Colonic mucosa (tissue), 4 donors: ENCODE measurements around the gene DGCR2. TPM values are rescaled to one million over a fixed set of nuclear protein-coding genes. Genes with fewer than 3 reads are reported as not detected.

Experiments
- DNase-seq: peaks from one replicate; pipeline ENCODE4 v3.0.0-alpha.2; 2020
- H3K27ac ChIP-seq: fragments of 200-600 bp; one replicate; pipeline ENCODE4 v1.8.0; 2021
- H3K27me3 ChIP-seq: fragments of 200-600 bp; one replicate; pipeline ENCODE4 v1.8.0; 2021
- H3K36me3 ChIP-seq: fragments of 200-600 bp; one replicate; pipeline ENCODE4 v1.8.0; 2021
- H3K4me1 ChIP-seq: fragments of 200-600 bp; one replicate; pipeline ENCODE4 v1.8.0; 2021; ENCODE audit warnings: mild to moderate bottlenecking
- H3K4me3 ChIP-seq: fragments of 200-600 bp; one replicate; pipeline ENCODE4 v1.8.0; 2021
- H3K9ac ChIP-seq, 2 donors: one replicate each; pipeline ENCODE4 v1.7.0; 2013; ENCODE audit warnings: control low read depth in 2 of 2, low read depth in 2 of 2, low read length in 2 of 2
- H3K9me3 ChIP-seq: fragments of 200-600 bp; one replicate; pipeline ENCODE4 v1.8.0; 2021
- intact Hi-C: fragments of 100-400 bp; cut with DNase I; formaldehyde crosslinking; loops from one replicate; pipeline ENCODE4 v1.14.1; 2022
- total RNA-seq, 2 donors: library from RNA; stranded (reverse); fragmentation: NEBNext Ultra II Directional in 1 of 2; extraction: Animal tissue kit (Norgen Biotek cat#: 25700) in 1 of 2; gene quantifications; one replicate each; pipeline ENCODE4 v1.2.1, GENCODE V29; 2021
- TF ChIP-seq, protein P1 (sequence below): fragments of 200-600 bp; IDR thresholded peaks from one replicate; pipeline ENCODE4 v1.8.0; 2022; ENCODE audit warnings: antibody characterized with exemption, mild to moderate bottlenecking
- donor health status: healthy.
- donor health status: DM: no; HTN: no; CAD: no.
- donor health status: DM: no; HTN: no; CAD: no.

DGCR2 gene
- total RNA-seq, 2 donors from 2014 or later: 71.6 to 82.5 TPM

DNA sequence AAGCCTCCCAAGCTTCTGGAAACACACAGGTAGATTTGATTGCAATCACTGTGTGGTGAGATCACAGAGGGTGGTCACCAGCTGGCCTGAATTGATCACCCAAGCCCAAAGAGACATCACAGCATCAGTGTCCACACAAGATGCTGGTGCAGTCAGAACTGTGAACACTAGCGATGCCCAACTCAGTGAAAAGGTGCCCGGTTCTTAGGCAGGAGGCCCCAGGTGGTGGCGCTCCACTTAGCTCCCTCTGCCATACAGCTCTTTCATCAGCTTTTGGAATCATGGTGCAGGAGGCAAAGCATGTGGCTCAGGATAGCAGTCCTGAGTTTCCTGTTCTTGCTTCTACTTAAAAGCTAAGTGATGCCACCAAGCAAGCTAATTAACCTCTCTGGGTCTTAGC is 11.1 kb downstream of the DGCR2 start:
- H3K4me3 ChIP-seq: no peak overlapping the region
- H3K4me1 ChIP-seq: peaks cover 10% of the 10 kb centered on the region
- no peaks in the 10 kb centered on the region for H3K36me3 ChIP-seq
- TF ChIP-seq, protein P1, sequence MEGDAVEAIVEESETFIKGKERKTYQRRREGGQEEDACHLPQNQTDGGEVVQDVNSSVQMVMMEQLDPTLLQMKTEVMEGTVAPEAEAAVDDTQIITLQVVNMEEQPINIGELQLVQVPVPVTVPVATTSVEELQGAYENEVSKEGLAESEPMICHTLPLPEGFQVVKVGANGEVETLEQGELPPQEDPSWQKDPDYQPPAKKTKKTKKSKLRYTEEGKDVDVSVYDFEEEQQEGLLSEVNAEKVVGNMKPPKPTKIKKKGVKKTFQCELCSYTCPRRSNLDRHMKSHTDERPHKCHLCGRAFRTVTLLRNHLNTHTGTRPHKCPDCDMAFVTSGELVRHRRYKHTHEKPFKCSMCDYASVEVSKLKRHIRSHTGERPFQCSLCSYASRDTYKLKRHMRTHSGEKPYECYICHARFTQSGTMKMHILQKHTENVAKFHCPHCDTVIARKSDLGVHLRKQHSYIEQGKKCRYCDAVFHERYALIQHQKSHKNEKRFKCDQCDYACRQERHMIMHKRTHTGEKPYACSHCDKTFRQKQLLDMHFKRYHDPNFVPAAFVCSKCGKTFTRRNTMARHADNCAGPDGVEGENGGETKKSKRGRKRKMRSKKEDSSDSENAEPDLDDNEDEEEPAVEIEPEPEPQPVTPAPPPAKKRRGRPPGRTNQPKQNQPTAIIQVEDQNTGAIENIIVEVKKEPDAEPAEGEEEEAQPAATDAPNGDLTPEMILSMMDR: no peak
- H3K27me3 ChIP-seq: no peaks in the 10 kb centered on the region
- no peak for DNase-seq
- intact Hi-C loops: no loop called here
- no peaks in the 10 kb centered on the region for H3K9me3 ChIP-seq
- H3K27ac ChIP-seq: no peak overlapping the region
- H3K9ac ChIP-seq: no peak overlapping the region

- intact Hi-C loops: no loop called here
- no peak for DNase-seq
- H3K9ac ChIP-seq: no peak overlapping the region
- H3K4me3 ChIP-seq: no peak overlapping the region
- no peaks in the 10 kb centered on the region for H3K27me3 ChIP-seq
- H3K4me1 ChIP-seq: peaks cover 10% of the 10 kb centered on the region
- H3K9me3 ChIP-seq: no peaks in the 10 kb centered on the region
- no peak overlapping the region for H3K27ac ChIP-seq
- TF ChIP-seq, protein P1: no peak
- no peaks in the 10 kb centered on the region for H3K36me3 ChIP-seq
These were observed 11.6 kb downstream of the DGCR2 start for GRCh38 chr22:19110646-19111045.

DNA sequence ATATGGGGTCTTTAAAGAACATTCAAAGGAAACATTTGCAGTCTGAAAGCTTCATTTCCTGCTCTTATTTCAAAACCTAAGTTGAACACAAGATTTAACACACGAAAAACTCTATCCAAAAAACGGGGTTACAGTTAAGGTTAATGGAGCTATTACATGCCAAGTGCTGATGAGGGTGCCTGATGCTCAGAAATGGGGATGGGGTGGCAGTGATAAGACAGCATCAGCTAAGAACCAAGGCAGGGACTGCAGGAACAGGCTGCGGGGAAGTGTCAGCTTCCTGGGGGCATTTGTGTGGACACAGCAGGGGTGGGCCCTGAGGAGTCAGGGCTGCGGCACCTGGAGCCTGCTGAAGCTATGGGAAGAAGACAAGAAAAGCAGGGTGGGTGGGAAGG is 12.2 kb downstream of the DGCR2 start:
- DNase-seq: no peak
- H3K9ac ChIP-seq: no peak overlapping the region
- TF ChIP-seq, protein P1: no peak
- H3K9me3 ChIP-seq: no peaks in the 10 kb centered on the region
- H3K4me1 ChIP-seq: peaks cover 10% of the 10 kb centered on the region
- no peaks in the 10 kb centered on the region for H3K27me3 ChIP-seq
- intact Hi-C loops: no loop called here
- no peak overlapping the region for H3K4me3 ChIP-seq
- H3K27ac ChIP-seq: peak overlapping the region; percentile 32
- no peaks in the 10 kb centered on the region for H3K36me3 ChIP-seq

GRCh38 chr22:19109198-19110063 is 12.8 kb downstream of the DGCR2 start:
- peaks cover 10% of the 10 kb centered on the region for H3K4me1 ChIP-seq
- H3K36me3 ChIP-seq: no peaks in the 10 kb centered on the region
- TF ChIP-seq, protein P1: no peak
- peak overlapping the region; percentile 32 for H3K27ac ChIP-seq
- H3K9me3 ChIP-seq: no peaks in the 10 kb centered on the region
- no peak overlapping the region for H3K4me3 ChIP-seq
- intact Hi-C loops: no loop called here
- no peak overlapping the region for H3K9ac ChIP-seq
- no peaks in the 10 kb centered on the region for H3K27me3 ChIP-seq
- DNase-seq: no peak

DNA sequence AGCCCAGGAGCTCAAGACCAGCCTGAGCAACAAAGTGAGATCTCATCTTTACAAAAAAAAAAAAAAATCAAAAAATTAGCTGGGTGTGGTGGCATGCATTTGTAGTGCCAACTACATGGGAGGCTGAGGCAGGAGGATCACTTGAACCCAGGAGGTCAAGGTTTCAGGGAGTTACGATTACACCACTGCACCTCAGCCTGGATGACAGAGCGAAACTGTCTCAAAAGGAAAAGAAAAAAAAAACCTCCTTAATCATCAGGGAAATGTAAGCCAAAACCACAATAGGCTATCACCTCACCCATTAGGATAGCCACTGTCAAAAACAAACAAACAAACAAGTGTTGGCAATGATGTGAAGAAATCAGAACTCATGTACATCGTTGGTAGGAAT is 13.4 kb downstream of the DGCR2 start:
- Histone ChIP-seq H3K27ac (no peak overlapping the region), H3K9ac (no peak overlapping the region), H3K36me3 (no peaks in the 10 kb centered on the region), H3K4me3 (no peak overlapping the region), H3K27me3 (no peaks in the 10 kb centered on the region), H3K9me3 (no peaks in the 10 kb centered on the region), H3K4me1 (peaks cover 10% of the 10 kb centered on the region)
- intact Hi-C loops: no loop called here
- DNase-seq: no peak
- TF ChIP-seq, protein P1: no peak
